ENCODE data around the gene SLC2A8. TPM values are rescaled to one million over a fixed set of nuclear protein-coding genes. Genes with fewer than 3 reads are reported as not detected.
A peak's percentile ranks its signal among the peaks of the same experiment; 100 is the strongest.

The SLC2A8 gene
- total RNA-seq, 4 donors from 2014 or later, result 23.7 to 40.2 (median 29.8) TPM

GRCh38 chr9:127407492-127407843 lies 10.5 kb downstream of the SLC2A8 start:
- Histone ChIP-seq H3K4me1 (no peaks in the 10 kb centered on the region), H3K27ac (no peak overlapping the region), H3K27me3 (no peaks in the 10 kb centered on the region), H3K4me3 (no peak overlapping the region), H3K36me3 (peaks cover 0 to 61% of the 10 kb centered on the region in 2 donors), H3K9me3 (no peaks in the 10 kb centered on the region)
- TF ChIP-seq, protein P1, sequence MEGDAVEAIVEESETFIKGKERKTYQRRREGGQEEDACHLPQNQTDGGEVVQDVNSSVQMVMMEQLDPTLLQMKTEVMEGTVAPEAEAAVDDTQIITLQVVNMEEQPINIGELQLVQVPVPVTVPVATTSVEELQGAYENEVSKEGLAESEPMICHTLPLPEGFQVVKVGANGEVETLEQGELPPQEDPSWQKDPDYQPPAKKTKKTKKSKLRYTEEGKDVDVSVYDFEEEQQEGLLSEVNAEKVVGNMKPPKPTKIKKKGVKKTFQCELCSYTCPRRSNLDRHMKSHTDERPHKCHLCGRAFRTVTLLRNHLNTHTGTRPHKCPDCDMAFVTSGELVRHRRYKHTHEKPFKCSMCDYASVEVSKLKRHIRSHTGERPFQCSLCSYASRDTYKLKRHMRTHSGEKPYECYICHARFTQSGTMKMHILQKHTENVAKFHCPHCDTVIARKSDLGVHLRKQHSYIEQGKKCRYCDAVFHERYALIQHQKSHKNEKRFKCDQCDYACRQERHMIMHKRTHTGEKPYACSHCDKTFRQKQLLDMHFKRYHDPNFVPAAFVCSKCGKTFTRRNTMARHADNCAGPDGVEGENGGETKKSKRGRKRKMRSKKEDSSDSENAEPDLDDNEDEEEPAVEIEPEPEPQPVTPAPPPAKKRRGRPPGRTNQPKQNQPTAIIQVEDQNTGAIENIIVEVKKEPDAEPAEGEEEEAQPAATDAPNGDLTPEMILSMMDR (IDR thresholded peaks at IDR 0.05), result no peak
- TF ChIP-seq POLR2A (IDR thresholded peaks at IDR 0.05) (no peak), POLR2AphosphoS5 (IDR thresholded peaks at IDR 0.05) (no peak), EP300 (IDR thresholded peaks at IDR 0.05) (no peak)
- no peak for ATAC-seq
- WGBS, 2 donors (ENCODE audit: low coverage in 1 of 2), result 50% methylated on average over 2 of the region's 6 CpGs; no CpG with 5 or more reads in 1 of the 2 donors

DNA sequence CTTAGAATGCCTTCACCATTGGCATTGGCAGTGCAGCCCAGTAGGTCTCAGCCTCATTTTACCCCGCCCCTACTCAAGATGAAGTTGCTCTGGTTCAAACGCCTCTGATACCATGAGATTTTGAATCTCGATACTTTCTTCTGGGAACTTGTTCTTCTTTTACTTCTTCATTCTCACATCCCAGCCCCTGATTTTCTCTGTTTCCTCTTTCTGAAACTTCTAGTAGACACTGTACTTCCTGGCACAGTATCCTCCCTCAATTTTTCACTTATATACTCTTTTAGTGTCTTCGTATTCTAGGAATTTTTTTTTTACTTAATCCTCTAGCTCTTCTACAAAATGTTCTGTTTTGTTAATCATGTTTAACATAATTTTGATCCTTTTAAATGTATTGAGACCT lies 14.2 kb downstream of the SLC2A8 start:
- no peaks in the 10 kb centered on the region for H3K9me3 ChIP-seq
- no peak overlapping the region for H3K4me3 ChIP-seq
- 60 to 91% methylated on average over 1 to 4 of the region's 4 CpGs for WGBS, 2 donors (ENCODE audit: low coverage in 1 of 2)
- no peaks in the 10 kb centered on the region for H3K4me1 ChIP-seq
- no peaks in the 10 kb centered on the region for H3K27me3 ChIP-seq
- no peak overlapping the region for H3K27ac ChIP-seq
- TF ChIP-seq POLR2AphosphoS5 (IDR thresholded peaks at IDR 0.05) (no peak), POLR2A (IDR thresholded peaks at IDR 0.05) (no peak), EP300 (IDR thresholded peaks at IDR 0.05) (no peak)
- TF ChIP-seq, protein P1 (IDR thresholded peaks at IDR 0.05), result no peak
- no peak for ATAC-seq
- H3K36me3 ChIP-seq, result peaks cover 0 to 25% of the 10 kb centered on the region in 2 donors

- Histone ChIP-seq H3K36me3 (peaks cover 0 to 10% of the 10 kb centered on the region in 2 donors), H3K9me3 (no peaks in the 10 kb centered on the region), H3K27me3 (no peaks in the 10 kb centered on the region), H3K4me1 (peaks cover 0 to 4% (median 0%) of the 10 kb centered on the region in 3 donors), H3K4me3 (no peak overlapping the region), H3K27ac (no peak overlapping the region)
- TF ChIP-seq POLR2AphosphoS5 (IDR thresholded peaks at IDR 0.05) (no peak), POLR2A (IDR thresholded peaks at IDR 0.05) (no peak), EP300 (IDR thresholded peaks at IDR 0.05) (no peak)
- TF ChIP-seq, protein P1 (IDR thresholded peaks at IDR 0.05), result no peak
- ATAC-seq, result no peak
- WGBS, 2 donors (ENCODE audit: low coverage in 1 of 2), result 91 to 92% methylated on average over 4 of the region's 4 CpGs
Observed at GRCh38 chr9:127415141-127415540, 18.2 kb downstream of the SLC2A8 start.

GRCh38 chr9:127415657-127416056 lies 18.7 kb downstream of the SLC2A8 start:
- H3K27me3 ChIP-seq, result no peaks in the 10 kb centered on the region
- peaks cover 0 to 10% of the 10 kb centered on the region in 2 donors for H3K36me3 ChIP-seq
- 62 to 78% methylated on average over 1 of the region's 1 CpG for WGBS, 2 donors (ENCODE audit: low coverage in 1 of 2)
- TF ChIP-seq POLR2AphosphoS5 (IDR thresholded peaks at IDR 0.05) (peak; percentile 17), EP300 (IDR thresholded peaks at IDR 0.05) (no peak)
- no peak overlapping the region for H3K4me3 ChIP-seq
- ATAC-seq, result no peak
- H3K4me1 ChIP-seq, result peaks cover 0 to 5% (median 0%) of the 10 kb centered on the region in 3 donors
- no peak overlapping the region for H3K27ac ChIP-seq
- no peaks in the 10 kb centered on the region for H3K9me3 ChIP-seq

DNA sequence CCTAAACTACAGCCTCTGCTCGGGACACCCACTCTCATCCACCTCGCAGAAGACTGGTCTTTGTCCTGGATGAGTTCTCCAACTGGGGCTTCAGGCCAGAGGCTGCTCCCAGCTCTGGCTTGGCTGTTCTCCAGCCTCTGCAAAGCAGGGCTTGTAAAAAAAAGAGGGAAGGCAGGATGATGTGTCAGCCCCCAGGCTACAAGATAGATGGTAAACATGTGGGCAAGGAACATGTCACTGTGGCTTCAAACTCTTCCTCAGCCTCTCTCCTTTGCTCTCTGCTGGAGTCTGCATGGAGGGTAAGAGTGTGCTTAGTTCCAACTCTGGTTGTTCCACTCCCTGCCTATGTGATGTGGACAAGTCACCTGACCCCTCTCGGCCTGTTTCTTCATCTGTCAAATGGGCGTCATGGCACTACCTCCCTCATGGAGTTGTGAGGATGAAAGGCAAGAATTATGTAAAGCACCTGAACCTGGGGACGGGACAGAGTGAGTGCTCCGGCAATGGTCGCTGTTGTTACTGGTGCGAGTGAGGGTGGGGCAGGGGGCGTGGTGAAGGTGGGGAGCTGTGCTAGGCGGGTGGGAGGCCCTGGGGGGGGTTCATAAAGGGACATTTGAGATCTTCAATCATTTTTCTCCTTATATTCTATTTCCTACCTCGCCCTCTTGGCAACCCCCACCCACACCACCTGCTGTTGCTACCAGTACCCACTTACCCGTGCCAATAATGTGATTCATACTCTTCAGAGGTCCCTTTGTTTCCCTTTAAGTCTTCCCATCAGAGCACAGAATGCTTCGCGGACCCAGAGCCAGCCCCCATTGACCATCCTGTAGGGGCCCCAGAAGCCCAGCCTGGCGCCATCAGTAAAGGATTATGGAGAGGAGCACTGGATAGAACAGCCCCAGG lies 20.4 kb downstream of the SLC2A8 start:
- H3K27ac ChIP-seq, result no peak overlapping the region

More for the DNA sequence above, 20.4 kb downstream of the SLC2A8 start:
- Histone ChIP-seq H3K27me3 (no peaks in the 10 kb centered on the region), H3K4me1 (peaks cover 0 to 22% (median 1%) of the 10 kb centered on the region in 3 donors), H3K4me3 (no peak overlapping the region), H3K9me3 (no peaks in the 10 kb centered on the region), H3K36me3 (peaks cover 0 to 10% of the 10 kb centered on the region in 2 donors)
- ATAC-seq, result no peak
- WGBS, 2 donors (ENCODE audit: low coverage in 1 of 2), result 66 to 80% methylated on average over 2 to 13 of the region's 15 CpGs
- TF ChIP-seq POLR2A (IDR thresholded peaks at IDR 0.05), result no peak
- TF ChIP-seq, protein P1 (IDR thresholded peaks at IDR 0.05), result no peak
- TF ChIP-seq POLR2AphosphoS5 (IDR thresholded peaks at IDR 0.05), result no peak
- TF ChIP-seq EP300 (IDR thresholded peaks at IDR 0.05), result no peak

Measured in gastroesophageal sphincter (tissue), 4 donors.